VCaP (cell line): ENCODE data around the gene TOR1A.

Experiments used
- H3K27ac ChIP-seq: fragments of 450-650 bp; 2 replicates; pipeline ENCODE4 v1.5.1; 2017
- CTCF ChIP-seq: fragments of 450-650 bp; conservative IDR thresholded peaks from 2 replicates; pipeline ENCODE4 v1.5.1; 2017; ENCODE audit warnings: mild to moderate bottlenecking, moderate library complexity

Gene TOR1A

DNA sequence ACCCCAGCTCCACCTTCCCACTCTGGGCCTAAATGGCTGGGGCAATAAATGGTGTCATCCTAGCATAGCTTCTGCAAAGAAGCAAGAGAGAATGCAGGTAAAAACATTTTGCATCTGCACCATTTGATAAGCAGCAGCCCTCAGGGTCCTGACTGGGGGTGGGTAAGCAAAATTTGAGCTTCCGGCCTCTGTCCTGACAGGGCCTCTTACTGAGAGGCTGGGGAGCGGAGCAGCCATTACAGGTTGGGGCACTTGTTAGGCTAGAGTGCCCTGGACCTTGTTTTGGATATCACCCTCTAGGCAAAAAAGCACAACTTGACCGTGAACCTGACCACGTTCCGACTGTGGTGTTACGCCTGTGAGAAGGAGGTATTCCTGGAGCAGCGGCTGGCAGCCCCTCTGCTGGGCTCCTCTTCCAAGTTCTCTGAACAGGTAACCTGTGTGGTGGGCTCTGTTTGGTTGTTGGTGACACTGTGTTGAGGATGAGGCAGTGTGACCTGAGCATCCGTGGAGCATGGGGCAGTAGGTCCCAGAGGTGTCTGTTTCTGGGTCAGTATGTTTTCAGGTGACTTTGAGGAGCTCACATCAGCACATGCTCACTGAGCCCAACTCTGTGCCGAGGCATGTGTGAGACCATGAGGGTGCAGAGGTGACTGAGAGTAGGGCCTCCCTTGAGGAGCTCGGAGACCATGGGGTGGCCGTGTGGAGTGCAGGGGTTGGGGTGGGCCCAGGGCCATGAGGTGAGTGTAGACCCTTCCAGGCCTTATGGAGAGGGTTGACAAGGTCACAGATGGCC, 34.4 kb upstream of the TOR1A start:
- no peak for TF ChIP-seq CTCF
- H3K27ac ChIP-seq, result no peak overlapping the region

GRCh38 chr9:129857207-129857606, 33.3 kb upstream of the TOR1A start:
- TF ChIP-seq CTCF, result no peak
- H3K27ac ChIP-seq, result no peak overlapping the region

- H3K27ac ChIP-seq, result no peak overlapping the region
- TF ChIP-seq CTCF, result no peak
Observed at GRCh38 chr9:129854588-129855110, 30.7 kb upstream of the TOR1A start.

GRCh38 chr9:129853614-129854013, 29.7 kb upstream of the TOR1A start:
- peak overlapping the region; percentile 10; the same call in 1 of the 2 replicates for H3K27ac ChIP-seq

GRCh38 chr9:129852579-129852978, 28.6 kb upstream of the TOR1A start:
- no peak for TF ChIP-seq CTCF

More at GRCh38 chr9:129853614-129854013, 29.7 kb upstream of the TOR1A start:
- TF ChIP-seq CTCF, result no peak

DNA sequence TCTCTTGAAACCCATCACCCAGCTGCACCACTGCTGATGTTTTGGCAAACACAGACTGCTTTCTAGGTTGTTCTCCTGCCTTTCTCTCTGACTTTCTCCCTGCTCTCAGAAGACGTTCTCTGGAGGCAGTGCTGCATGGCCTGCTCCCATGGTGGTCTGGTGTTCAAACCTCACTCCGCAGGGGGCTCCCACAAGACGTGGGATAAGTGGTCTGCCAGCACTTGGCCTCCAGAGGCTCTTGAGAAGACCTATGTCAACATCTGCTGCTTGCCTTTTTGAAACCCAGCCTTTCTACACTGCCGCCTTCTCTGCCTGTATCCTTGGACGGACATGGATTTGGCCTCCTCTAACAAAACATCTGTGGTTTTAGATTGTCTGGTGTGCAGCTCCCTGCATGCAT, 27.9 kb upstream of the TOR1A start:
- peak overlapping the region; percentile 55 for H3K27ac ChIP-seq
- no peak for TF ChIP-seq CTCF

More at GRCh38 chr9:129852579-129852978, 28.6 kb upstream of the TOR1A start:
- H3K27ac ChIP-seq, result peak overlapping the region; percentile 55

DNA sequence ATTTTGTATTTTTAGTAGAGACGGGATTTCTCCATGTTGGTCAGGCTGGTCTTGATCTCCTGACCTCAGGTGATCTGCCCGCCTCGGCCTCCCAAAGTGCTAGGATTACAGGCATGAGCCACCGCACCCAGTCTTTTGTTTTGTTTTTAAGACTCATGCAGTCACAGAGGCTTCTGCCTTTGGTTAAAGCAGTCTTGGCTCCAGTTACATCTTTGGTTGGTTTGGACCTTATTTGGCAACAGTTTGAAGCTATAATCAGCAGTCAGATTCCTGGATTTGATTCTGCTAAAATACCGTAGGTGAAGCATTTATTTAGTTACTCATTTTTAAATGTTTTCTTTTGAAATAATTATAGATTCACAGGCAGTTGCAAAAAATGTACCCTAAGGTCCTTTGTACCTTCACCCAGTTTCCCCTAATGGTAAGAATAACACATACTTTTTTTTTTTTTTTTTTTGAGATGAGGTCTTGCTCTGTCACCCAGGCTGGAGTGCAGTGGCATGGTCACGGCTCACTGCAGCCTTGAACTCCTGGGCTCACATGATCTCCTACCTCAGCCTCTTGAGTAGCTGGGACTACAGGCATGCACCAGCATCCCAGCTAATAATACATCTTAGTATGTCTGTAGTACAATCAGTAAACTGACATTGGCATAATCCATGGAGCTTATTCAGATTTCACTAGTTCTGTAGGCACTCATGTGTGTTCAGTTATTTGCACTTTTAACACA, 27.1 kb upstream of the TOR1A start:
- H3K27ac ChIP-seq, result peak overlapping the region; percentile 55
- TF ChIP-seq CTCF, result no peak
